ENCODE measurements around the gene CREM. TPM values are rescaled to one million over a fixed set of nuclear protein-coding genes. Genes with fewer than 3 reads are reported as not detected.

Gene CREM
- total and polyA plus RNA-seq, 10 of the 15 experiments (the other 5 are each of a cell fraction or from before 2014, with no cell fraction given), result 51.3 to 115 (median 70.6) TPM

DNA sequence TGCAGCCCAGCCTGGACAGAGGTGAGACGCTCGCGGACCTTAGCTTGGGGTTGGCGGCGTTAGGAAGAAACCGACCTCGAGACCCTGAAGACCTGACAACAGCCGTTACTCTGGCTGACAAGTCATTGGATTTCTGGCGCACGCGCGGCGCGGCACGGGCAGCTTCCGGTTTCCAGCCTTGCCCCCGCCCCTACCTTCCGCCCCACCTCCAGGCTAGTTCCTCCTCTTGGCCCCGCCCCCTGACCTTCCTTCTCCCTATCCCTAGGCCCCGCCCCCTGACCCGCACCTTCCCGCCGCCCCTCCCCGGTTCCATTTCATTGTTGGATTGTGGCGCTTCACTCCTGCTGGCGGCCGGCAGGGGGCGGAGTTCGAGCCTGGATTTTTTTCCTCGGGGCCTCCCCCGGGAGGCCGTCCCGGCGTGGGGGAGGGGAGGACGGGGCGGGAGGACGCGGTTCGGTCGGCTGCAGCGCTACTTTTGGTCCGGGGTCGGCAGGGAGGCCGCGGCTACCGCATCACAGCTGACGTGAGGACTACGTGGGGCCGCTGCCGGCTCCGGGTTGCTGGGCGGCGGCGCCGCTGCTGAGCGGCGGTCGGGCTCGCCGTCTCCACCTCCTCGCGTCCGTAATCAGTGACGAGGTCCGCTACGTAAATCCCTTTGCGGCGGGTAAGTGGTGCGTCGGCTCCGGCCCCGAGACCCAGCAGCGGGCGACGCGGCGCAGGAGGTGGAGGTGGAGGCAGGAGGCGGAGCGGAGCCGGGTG lies at the start of gene CREM (continued):
- TF ChIP-seq NKRF (conservative IDR thresholded peaks at IDR 0.05), result no peak
- no peak for TF ChIP-seq ASH2L (IDR thresholded peaks at IDR 0.05; ENCODE audit: borderline replicate concordance, low read depth)
- TF ChIP-seq CREB1 (IDR thresholded peaks at IDR 0.05; ENCODE audit: low read depth), result peak; percentile 98
- peak; percentile 41; the same call in 1 of the 2 replicates for TF ChIP-seq RUNX3 (IDR thresholded peaks at IDR 0.05; ENCODE audit: low read length)
- no peak for TF ChIP-seq SIN3A (IDR thresholded peaks at IDR 0.05; ENCODE audit: low read depth, low read length)
- 0 out of 2 replicates have a peak, but pooled peaks have one; percentile 11 for TF ChIP-seq ZNF207 (IDR thresholded peaks at IDR 0.05; ENCODE audit: borderline replicate concordance)
- TF ChIP-seq ZBTB40 (IDR thresholded peaks at IDR 0.05; ENCODE audit: borderline replicate concordance), result peak; percentile 72; the same call in 1 of the 2 replicates
- TF ChIP-seq RB1 (IDR thresholded peaks at IDR 0.05; ENCODE audit: borderline replicate concordance), result peak; percentile 37; the same call in 1 of the 2 replicates
- peak; percentile 28; the same call in 1 of the 2 replicates for TF ChIP-seq HCFC1 (IDR thresholded peaks at IDR 0.05; ENCODE audit: low read length)
- no peak for TF ChIP-seq ZBTB11 (CRISPR knock-in tag; IDR thresholded peaks at IDR 0.05)
- TF ChIP-seq, protein P1, sequence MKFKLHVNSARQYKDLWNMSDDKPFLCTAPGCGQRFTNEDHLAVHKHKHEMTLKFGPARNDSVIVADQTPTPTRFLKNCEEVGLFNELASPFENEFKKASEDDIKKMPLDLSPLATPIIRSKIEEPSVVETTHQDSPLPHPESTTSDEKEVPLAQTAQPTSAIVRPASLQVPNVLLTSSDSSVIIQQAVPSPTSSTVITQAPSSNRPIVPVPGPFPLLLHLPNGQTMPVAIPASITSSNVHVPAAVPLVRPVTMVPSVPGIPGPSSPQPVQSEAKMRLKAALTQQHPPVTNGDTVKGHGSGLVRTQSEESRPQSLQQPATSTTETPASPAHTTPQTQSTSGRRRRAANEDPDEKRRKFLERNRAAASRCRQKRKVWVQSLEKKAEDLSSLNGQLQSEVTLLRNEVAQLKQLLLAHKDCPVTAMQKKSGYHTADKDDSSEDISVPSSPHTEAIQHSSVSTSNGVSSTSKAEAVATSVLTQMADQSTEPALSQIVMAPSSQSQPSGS (IDR thresholded peaks at IDR 0.05; ENCODE audit: low read length), result no peak
- no peak; the same call in 1 of the 2 replicates for TF ChIP-seq REST (IDR thresholded peaks at IDR 0.05; ENCODE audit: low read depth, low read length)
- TF ChIP-seq POLR2AphosphoS2 (IDR thresholded peaks at IDR 0.05; ENCODE audit: low read depth, low read length), result peak; percentile 85
- TF ChIP-seq TARDBP (IDR thresholded peaks at IDR 0.05; ENCODE audit: borderline replicate concordance), result no peak

Data from GM12878 (cell line).